IPS-15b (cell line): ENCODE data around the gene PLEKHG7.

Experiments used
- H3K27me3 ChIP-seq: one replicate; pipeline ENCODE4 v1.6.1; 2013; ENCODE audit warnings: low read length; ENCODE audit not compliant: control insufficient read depth, insufficient read depth
- H3K36me3 ChIP-seq: one replicate; pipeline ENCODE4 v1.6.1; 2013; ENCODE audit warnings: low read length; ENCODE audit not compliant: control insufficient read depth, insufficient read depth
- H3K4me1 ChIP-seq: one replicate; pipeline ENCODE4 v1.6.1; 2013; ENCODE audit warnings: mild to moderate bottlenecking, low read length; ENCODE audit not compliant: control insufficient read depth, insufficient read depth
- H3K4me3 ChIP-seq: one replicate; pipeline ENCODE4 v1.5.1; 2013; ENCODE audit warnings: low read depth, low read length
- H3K9ac ChIP-seq: one replicate; pipeline ENCODE4 v1.6.1; 2013; ENCODE audit warnings: low read depth, mild to moderate bottlenecking, low read length
- H3K9me3 ChIP-seq: one replicate; pipeline ENCODE4 v1.6.1; 2013; ENCODE audit warnings: mild to moderate bottlenecking, low read length; ENCODE audit not compliant: control insufficient read depth, insufficient read depth

The PLEKHG7 gene

DNA sequence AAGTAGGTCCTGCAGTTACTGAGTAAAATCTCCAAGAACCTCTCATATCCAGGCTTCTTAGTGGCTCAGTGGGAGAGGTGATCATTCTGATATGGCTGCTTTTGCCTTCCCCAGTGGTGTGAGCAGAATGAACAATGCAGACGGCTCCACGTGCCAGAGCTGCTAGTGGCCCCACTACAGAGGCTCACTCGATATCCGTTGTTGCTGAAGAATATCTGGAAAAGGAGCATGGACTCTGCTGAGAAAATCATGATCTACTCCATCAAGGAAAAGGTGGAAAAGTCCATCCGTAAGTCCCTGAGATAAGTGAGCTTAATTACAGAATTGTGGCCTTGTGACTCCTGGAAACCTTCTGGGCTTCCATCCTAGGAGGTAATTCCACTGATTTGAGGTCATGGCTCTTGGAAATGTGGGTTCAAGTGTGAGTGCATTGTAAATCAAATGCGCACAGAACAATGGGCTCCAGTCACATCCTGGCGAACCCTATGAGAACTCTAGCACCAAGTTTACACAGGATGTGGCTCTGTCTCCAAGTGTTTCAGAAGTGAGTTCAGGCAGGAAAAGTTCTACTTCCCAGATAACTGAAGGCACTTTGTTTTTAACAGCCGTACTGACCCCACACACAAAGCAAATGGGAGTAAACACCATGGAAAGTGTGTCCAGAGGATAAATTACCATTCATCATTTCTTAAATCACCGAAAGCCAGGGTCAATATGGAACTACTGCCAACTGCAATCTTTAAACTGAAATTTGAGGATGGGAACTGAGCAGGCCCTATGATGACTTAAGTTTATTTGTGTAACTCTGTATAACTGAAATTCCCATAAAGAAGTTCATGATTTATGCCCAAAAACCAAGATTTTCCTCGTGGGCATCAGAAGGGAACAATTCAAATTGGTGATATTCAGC is 51.4 kb downstream of the PLEKHG7 start:
- no peaks in the 10 kb centered on the region for H3K9me3 ChIP-seq

DNA sequence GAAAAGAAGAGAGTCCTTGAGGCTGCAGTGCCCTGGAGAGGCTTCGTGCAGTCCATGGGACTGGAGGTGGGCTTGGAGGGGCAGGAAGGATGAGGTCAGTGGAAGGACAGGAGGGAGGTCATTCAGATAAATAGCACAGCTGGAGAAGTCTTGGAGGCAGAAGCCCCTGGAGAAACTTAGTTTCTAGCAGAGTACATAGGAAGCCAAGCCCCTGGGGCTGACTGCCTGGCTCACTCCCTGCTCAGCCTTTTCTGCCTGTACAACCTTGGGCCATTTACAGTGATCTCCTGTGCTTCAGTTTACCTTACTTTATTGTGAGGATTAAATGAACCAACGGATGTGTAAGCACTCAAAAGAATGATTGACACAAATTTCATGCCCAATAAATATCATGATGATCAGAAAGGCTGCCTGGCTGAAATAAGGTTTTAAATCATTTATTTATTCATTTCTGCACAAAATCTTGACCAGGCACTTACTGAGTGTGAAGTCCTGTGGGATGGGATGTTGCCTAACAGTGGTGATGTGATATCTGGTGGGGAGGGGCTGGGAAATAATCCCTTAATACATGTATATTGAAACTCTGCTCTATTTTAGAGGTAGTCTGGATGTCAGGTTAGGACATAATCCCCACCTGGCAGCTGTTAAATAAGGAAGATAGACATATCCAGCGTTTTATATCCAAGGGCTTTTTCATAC is 54.3 kb downstream of the PLEKHG7 start:
- no peaks in the 10 kb centered on the region for H3K9me3 ChIP-seq
- H3K27me3 ChIP-seq = no peaks in the 10 kb centered on the region
- H3K36me3 ChIP-seq = no peaks in the 10 kb centered on the region
- H3K4me3 ChIP-seq = no peak overlapping the region
- H3K4me1 ChIP-seq = peaks cover 3% of the 10 kb centered on the region
- H3K9ac ChIP-seq = no peak overlapping the region

More for the DNA sequence above, 51.4 kb downstream of the PLEKHG7 start:
- Histone ChIP-seq H3K27me3 (no peaks in the 10 kb centered on the region), H3K36me3 (no peaks in the 10 kb centered on the region), H3K4me3 (no peak overlapping the region), H3K9ac (no peak overlapping the region), H3K4me1 (no peaks in the 10 kb centered on the region)

DNA sequence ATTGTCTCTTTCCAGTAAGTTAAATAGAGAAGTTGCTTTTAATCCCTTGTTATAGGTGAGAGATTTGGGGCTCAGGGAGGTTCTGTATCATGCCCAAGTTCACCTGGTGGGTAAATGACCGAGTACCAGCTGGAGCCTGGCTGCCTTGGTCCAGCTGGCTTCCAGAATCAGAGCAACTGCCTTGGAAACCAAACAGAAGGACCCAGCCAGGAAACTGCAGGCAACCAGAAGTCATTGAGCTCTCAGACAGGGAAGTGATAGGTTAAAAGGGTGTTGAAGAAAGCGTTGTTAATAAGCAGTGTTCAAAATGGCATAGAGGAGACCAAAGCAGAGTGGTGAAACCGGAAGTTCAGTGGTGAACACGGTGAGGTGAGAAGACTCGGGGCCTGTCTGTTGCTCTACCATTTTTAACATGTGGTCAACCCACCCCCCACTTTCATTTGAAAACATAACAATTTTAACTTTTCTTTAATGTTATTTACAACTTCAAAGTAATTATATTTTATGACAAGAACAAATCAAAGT is 54.9 kb downstream of the PLEKHG7 start:
- H3K27me3 ChIP-seq = no peaks in the 10 kb centered on the region
- no peaks in the 10 kb centered on the region for H3K36me3 ChIP-seq
- H3K4me1 ChIP-seq = peaks cover 3% of the 10 kb centered on the region
- no peaks in the 10 kb centered on the region for H3K9me3 ChIP-seq
- H3K4me3 ChIP-seq = no peak overlapping the region
- no peak overlapping the region for H3K9ac ChIP-seq

DNA sequence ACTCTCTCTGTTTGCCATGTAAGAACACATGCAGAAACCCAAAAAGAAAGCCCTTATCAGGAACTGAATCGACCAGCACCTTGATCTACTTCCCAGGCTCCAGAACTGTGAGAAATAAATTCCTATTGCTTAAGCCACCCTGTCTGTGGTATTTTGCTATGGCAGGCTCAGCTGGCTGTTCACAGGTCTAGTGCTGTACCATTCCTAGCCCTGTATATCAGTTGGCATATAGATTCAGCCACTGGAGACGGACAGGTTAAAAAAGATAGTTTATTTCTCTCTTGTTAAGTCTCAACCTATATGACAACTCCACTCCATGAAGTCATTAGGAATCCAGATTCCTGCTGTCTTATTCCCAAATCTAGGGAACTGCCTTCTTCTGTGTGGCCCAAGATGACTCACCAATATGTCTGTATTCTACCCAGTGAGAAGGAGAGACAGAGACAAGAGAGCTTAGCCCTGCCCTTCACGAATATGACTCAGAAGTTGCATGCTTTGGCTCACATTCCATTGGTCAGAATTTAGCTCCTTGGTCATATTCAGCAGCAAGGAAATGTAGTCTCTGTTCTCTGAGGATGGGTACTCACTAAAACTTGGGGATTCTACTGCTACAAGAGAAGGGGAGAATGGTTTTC is 57.0 kb downstream of the PLEKHG7 start:
- H3K36me3 ChIP-seq = no peaks in the 10 kb centered on the region
- H3K4me3 ChIP-seq = no peak overlapping the region
- H3K9ac ChIP-seq = no peak overlapping the region
- peaks cover 3% of the 10 kb centered on the region for H3K4me1 ChIP-seq
- no peaks in the 10 kb centered on the region for H3K27me3 ChIP-seq
- H3K9me3 ChIP-seq = no peaks in the 10 kb centered on the region

DNA sequence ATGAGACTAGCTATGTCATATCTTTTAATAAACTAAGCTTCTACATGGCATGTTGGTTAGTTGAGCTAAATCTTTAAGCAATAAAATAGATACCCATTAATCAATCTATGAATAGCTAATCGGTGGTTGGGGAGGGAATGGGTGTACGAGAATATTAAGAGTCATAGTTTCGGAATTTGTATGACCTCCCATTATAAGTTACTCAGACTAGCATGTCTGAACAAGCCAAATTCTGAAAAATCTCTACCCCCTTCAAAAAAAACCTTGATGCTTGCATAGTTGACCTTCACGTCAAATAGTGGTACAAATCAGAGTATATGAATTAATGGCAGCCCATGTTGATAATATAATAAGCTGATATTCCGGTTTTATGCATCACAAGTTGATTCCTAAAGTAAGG is 60.0 kb downstream of the PLEKHG7 start:
- H3K4me3 ChIP-seq = no peak overlapping the region
- no peaks in the 10 kb centered on the region for H3K9me3 ChIP-seq
- peaks cover 3% of the 10 kb centered on the region for H3K4me1 ChIP-seq
- no peak overlapping the region for H3K9ac ChIP-seq
- no peaks in the 10 kb centered on the region for H3K27me3 ChIP-seq
- no peaks in the 10 kb centered on the region for H3K36me3 ChIP-seq

DNA sequence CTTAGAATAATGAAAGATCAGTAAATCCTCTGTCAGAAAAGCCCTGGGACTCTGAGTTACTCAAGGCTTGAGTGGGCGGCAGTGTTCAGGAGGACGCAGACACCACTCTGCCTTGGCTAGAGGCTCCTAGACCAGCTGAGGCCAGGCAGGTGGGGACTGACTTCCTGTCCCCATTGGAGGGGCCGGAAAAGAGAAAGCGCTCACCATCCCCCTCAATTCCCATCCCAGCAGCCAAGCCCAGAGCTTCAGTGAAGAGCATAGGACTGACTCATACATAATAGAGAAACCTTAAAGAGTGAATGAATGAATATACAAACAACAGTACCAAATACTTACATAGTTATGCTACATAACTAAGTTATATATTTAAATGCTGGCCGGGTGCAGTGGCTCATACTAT is 62.0 kb downstream of the PLEKHG7 start:
- Histone ChIP-seq H3K27me3 (no peaks in the 10 kb centered on the region), H3K36me3 (no peaks in the 10 kb centered on the region), H3K4me3 (no peak overlapping the region), H3K9ac (no peak overlapping the region), H3K4me1 (peaks cover 3% of the 10 kb centered on the region), H3K9me3 (no peaks in the 10 kb centered on the region)

DNA sequence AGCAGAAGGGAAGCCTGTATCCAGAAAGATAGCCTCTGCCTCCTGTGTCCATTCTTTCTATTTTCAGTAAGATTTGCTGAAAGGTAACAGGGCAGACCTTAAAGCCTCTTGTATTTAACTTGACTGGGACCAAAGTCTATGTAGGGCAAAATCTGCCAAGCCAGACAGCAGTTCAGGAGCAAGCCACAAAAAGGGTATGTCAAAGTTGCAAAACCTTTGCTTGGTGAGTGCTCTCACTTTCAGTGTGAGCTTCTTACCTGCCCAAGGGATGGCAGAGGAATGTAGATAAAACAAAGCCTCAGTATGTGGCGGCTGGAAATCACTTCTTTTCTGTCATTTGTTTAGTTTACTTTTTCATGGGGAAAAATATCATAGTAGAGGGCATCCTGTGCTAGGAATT is 63.1 kb downstream of the PLEKHG7 start:
- H3K36me3 ChIP-seq = no peaks in the 10 kb centered on the region
- H3K27me3 ChIP-seq = no peaks in the 10 kb centered on the region
- no peaks in the 10 kb centered on the region for H3K9me3 ChIP-seq
- peaks cover 3% of the 10 kb centered on the region for H3K4me1 ChIP-seq
- no peak overlapping the region for H3K4me3 ChIP-seq
- no peak overlapping the region for H3K9ac ChIP-seq

DNA sequence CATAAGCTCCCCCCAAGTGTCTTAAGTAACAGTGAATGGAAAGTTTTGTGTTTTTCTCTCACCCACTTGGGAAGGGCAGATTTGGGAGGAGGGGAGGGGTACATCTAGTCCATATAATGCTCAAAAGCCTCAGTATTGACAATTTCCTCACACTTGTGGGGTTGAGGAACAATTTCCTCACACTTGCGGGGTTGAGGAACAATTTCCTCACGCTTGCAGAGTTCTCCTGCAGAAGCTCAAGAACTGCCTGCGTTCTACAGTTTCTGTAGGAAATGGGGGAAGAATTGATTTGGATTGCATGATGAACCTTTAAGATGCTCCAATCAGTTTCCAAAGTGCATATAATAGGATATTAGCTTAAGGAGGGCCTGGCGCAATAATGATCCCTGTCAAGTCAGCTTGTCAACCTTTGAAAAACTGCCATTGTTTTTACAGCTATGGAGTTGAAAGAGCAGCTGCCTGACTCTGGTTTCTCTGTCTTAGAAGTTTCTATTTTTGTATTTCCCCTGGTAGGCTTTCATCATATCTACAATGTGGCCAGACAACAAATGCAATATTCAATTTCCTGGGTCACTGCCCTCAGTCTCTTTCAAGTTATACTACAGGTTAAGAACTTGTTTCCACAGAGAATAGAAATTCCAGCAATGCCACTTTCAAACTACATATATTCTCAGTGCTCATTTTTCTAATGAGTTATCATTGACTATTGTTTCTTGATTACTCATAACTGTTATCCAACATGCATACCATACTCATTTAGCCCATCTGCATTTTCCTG is 66.5 kb downstream of the PLEKHG7 start:
- Histone ChIP-seq H3K9me3 (no peaks in the 10 kb centered on the region), H3K36me3 (no peaks in the 10 kb centered on the region), H3K4me1 (no peaks in the 10 kb centered on the region), H3K27me3 (no peaks in the 10 kb centered on the region), H3K9ac (no peak overlapping the region), H3K4me3 (no peak overlapping the region)

DNA sequence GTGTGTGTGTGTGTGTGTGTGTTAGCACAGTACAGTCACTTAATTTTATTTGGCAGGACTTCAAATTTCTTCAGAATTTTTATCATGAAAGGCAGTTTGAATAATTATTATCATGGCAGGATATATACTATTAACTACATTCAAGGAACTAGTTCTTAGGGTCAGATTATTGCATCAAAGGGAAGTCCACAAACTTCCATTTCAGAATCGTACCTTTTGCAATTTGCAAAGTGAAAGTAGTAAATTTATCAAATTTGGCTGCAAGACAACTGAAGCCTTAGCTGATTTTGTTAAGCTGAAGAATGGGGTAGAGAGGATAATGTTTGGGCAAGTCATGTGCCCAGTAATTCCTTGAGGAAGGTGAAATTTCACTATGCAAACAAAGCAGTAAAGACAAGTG is 68.2 kb downstream of the PLEKHG7 start:
- Histone ChIP-seq H3K4me3 (no peak overlapping the region), H3K36me3 (no peaks in the 10 kb centered on the region), H3K27me3 (no peaks in the 10 kb centered on the region), H3K9ac (no peak overlapping the region), H3K4me1 (no peaks in the 10 kb centered on the region), H3K9me3 (no peaks in the 10 kb centered on the region)

DNA sequence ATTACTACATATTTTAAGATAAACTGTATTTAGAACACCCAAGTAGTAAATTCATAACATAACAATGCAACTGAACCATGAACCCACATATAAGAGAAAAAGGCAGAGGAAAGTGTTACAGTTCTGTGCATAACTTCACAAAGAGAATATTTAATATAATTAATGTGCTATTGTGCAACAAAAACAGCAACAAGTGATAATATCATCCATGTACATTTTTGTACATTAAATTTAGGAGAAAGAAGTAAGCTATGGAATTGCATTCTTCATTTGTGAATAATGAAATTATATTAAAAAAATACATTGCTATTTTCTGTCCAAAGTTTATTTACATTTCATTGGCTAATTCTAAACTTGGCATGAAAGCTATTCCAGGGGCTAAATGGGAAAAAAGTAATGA is 72.6 kb downstream of the PLEKHG7 start:
- Histone ChIP-seq H3K36me3 (no peaks in the 10 kb centered on the region), H3K9ac (no peak overlapping the region), H3K9me3 (no peaks in the 10 kb centered on the region), H3K4me1 (peaks cover 7% of the 10 kb centered on the region), H3K27me3 (no peaks in the 10 kb centered on the region), H3K4me3 (no peak overlapping the region)

DNA sequence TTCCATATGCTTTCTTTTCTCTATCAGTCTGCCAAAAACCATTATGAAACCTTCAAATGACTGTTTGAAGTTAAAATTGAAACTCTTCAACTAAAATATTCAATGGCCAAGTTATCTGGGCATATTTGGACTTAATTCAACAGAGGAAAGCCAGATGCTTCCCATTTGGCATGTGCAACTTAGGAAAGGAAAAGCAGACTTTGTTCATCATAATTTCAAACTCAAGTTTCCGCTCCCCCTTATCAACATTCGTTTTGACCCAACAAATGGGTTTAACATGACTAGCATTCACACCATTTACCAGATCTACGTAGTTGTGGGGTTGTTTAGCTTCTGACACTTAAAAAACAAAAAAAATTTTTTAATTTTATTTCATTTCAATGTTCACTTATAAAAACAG is 75.7 kb downstream of the PLEKHG7 start:
- H3K27me3 ChIP-seq = no peaks in the 10 kb centered on the region
- H3K4me1 ChIP-seq = peaks cover 7% of the 10 kb centered on the region
- no peak overlapping the region for H3K9ac ChIP-seq
- no peak overlapping the region for H3K4me3 ChIP-seq
- no peaks in the 10 kb centered on the region for H3K36me3 ChIP-seq
- no peaks in the 10 kb centered on the region for H3K9me3 ChIP-seq
